Activated B cell treated with CpG ODN at 0.5 μM for 24 hours (primary cell): ENCODE results near the gene CARTPT. TPM values are rescaled to one million over a fixed set of nuclear protein-coding genes. Genes with fewer than 3 reads are reported as not detected.

Experiments
- ATAC-seq: fragments of 200-7000 bp; cut with Tn5 transposase; one replicate; pipeline ENCODE4 v1.10.0; 2021; ENCODE audit warnings: low read depth, mild to moderate bottlenecking, moderate library complexity
- CTCF ChIA-PET: fragments of 350-600 bp; sonication (Branson Sonifier 250); formaldehyde crosslinking; loops from one replicate; lab custom pipeline; 2021; ENCODE audit warnings: antibody characterized with exemption; lab: Charles Lee
- POLR2A ChIA-PET: fragments of 350-600 bp; sonication (Branson Sonifier 250); formaldehyde crosslinking; loops from one replicate; lab custom pipeline; 2021; ENCODE audit warnings: antibody characterized with exemption; lab: Charles Lee
- DNase-seq: peaks from one replicate; pipeline ENCODE4 v3.0.0; 2022
- H3K27ac Mint-ChIP-seq: one replicate; pipeline ENCODE4 v1.8.0; 2020; ENCODE audit warnings: mixed read lengths
- H3K27me3 Mint-ChIP-seq: one replicate; pipeline ENCODE4 v1.8.0; 2021; ENCODE audit warnings: mixed read lengths
- H3K36me3 Mint-ChIP-seq: one replicate; pipeline ENCODE4 v1.8.0; 2021; ENCODE audit warnings: low read depth, mixed read lengths
- H3K4me1 Mint-ChIP-seq: one replicate; pipeline ENCODE4 v1.8.0; 2021; ENCODE audit warnings: mixed read lengths
- H3K4me3 Mint-ChIP-seq: one replicate; pipeline ENCODE4 v1.8.0; 2020; ENCODE audit warnings: mild to moderate bottlenecking, mixed read lengths
- H3K9me3 Mint-ChIP-seq: one replicate; pipeline ENCODE4 v1.8.0; 2020; ENCODE audit warnings: mixed read lengths
- intact Hi-C: fragments of 100-400 bp; cut with micrococcal nuclease; formaldehyde crosslinking; loops from one replicate; pipeline ENCODE4 v1.15.1; 2024
- total RNA-seq: library from RNA; stranded (reverse); gene quantifications from 2 replicates; pipeline ENCODE4 v1.2.3, GENCODE V29; 2022
- TF ChIP-seq, protein P1 (sequence below): fragments of 200-600 bp; IDR thresholded peaks from one replicate; pipeline ENCODE4 v1.8.0; 2022; ENCODE audit warnings: antibody characterized with exemption, mild to moderate bottlenecking

The CARTPT gene
- total RNA-seq, result not detected in 2 replicates

DNA sequence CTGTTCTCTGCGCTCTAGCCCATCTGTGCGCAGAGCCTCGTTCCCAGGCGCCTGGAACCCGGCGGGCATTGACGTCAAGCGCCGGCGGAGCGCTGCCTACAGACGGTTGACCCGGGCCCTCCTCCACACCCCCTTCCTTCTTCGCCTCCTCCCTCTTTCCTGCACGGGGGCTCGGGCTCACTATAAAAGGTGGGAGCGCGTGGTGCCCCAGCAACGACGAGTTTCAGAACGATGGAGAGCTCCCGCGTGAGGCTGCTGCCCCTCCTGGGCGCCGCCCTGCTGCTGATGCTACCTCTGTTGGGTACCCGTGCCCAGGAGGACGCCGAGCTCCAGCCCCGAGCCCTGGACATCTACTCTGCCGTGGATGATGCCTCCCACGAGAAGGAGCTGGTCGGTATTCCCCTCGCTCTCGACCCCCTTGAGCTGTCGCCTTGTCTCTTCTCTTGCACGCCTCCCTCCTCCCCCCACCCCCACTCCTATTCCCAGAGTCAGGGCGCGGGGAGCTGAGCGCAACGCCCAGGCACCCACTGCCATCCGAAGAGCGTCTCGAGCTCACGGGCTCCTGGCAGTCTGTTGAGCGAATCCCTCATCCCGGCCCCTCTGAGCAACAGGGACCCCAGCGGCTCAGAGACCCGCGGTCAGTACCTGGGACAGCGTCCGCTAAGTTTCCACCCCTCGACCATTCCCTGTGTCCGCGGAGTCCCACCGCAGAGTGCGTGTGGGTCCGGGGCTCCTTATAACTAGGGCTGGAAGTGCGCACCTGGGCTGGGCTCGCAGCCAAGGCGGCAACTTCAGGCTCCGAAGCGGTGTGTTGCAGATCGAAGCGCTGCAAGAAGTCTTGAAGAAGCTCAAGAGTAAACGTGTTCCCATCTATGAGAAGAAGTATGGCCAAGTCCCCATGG, at the start of gene CARTPT:
Gene CARTPT (plus strand): TSS at position 213 of the 902 bp plus-strand sequence. CDS start 19 bp downstream, at position 232.
- intact Hi-C loops, result no loop called here
- TF ChIP-seq, protein P1, sequence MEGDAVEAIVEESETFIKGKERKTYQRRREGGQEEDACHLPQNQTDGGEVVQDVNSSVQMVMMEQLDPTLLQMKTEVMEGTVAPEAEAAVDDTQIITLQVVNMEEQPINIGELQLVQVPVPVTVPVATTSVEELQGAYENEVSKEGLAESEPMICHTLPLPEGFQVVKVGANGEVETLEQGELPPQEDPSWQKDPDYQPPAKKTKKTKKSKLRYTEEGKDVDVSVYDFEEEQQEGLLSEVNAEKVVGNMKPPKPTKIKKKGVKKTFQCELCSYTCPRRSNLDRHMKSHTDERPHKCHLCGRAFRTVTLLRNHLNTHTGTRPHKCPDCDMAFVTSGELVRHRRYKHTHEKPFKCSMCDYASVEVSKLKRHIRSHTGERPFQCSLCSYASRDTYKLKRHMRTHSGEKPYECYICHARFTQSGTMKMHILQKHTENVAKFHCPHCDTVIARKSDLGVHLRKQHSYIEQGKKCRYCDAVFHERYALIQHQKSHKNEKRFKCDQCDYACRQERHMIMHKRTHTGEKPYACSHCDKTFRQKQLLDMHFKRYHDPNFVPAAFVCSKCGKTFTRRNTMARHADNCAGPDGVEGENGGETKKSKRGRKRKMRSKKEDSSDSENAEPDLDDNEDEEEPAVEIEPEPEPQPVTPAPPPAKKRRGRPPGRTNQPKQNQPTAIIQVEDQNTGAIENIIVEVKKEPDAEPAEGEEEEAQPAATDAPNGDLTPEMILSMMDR, result no peak
- H3K36me3 Mint-ChIP-seq, result no peaks in the 10 kb centered on the region
- no peak within 1 kb of the TSS for H3K27ac Mint-ChIP-seq
- ChIA-PET CTCF (no interaction called here), POLR2A (no interaction called here)
- DNase-seq, result no peak
- H3K27me3 Mint-ChIP-seq, result peaks cover 59% of the 10 kb centered on the region
- ATAC-seq, result no peak
- H3K4me1 Mint-ChIP-seq, result no peaks in the 10 kb centered on the region
- no peaks in the 10 kb centered on the region for H3K9me3 Mint-ChIP-seq
- no peak within 1 kb of the TSS for H3K4me3 Mint-ChIP-seq

DNA sequence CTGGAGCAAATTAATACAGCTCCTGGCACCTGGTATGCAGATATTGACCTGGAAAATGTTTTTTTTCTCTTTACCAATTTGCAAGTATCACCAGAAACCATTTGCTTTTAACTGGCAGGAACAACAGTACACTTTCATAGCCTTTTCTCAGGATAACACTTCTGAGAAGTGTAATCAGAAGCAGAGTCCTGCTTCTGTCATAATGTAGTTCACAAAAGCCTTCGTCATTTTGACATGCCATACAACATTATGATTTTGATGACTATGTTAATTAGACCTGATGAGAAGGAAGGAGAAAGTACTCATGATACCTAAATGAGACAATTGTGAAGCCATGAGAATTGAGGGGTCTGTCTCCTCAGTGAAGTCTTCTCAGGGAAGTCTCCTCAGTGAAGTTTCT, 41.1 kb upstream of the CARTPT start:
- no peaks in the 10 kb centered on the region for H3K4me1 Mint-ChIP-seq
- ATAC-seq, result no peak
- H3K27ac Mint-ChIP-seq, result no peak overlapping the region
- H3K4me3 Mint-ChIP-seq, result no peak overlapping the region
- intact Hi-C loops, result no loop called here
- TF ChIP-seq, protein P1, result no peak
- CTCF ChIA-PET, result no interaction called here
- no peaks in the 10 kb centered on the region for H3K36me3 Mint-ChIP-seq
- H3K9me3 Mint-ChIP-seq, result no peaks in the 10 kb centered on the region
- POLR2A ChIA-PET, result no interaction called here
- no peak for DNase-seq
- H3K27me3 Mint-ChIP-seq, result peaks cover 41% of the 10 kb centered on the region

DNA sequence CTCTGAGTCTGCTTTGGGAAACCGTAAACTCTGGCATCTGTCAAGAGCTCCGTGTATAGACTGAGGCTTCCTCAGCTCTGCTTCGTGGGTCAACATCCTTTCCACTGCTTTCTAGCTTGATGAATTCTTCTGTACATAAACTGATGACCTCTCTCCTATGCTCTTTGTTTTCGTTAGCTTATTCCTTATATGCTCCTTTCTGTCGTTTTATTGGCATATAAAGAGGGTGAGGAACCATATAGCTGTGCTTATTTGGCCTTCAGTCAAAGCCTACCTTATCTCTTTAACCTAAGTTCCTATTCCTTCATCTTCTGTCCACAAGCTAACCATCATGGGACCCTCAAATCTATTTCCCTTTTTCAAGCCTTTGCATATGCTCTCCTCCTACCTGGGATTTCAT, 39.4 kb upstream of the CARTPT start:
- H3K27ac Mint-ChIP-seq, result no peak overlapping the region
- ATAC-seq (no peak), DNase-seq (no peak)
- TF ChIP-seq, protein P1, result no peak
- intact Hi-C loops, result no loop called here
- ChIA-PET POLR2A (no interaction called here), CTCF (no interaction called here)
- no peaks in the 10 kb centered on the region for H3K36me3 Mint-ChIP-seq
- H3K4me1 Mint-ChIP-seq, result no peaks in the 10 kb centered on the region
- peaks cover 3% of the 10 kb centered on the region for H3K9me3 Mint-ChIP-seq
- H3K4me3 Mint-ChIP-seq, result no peak overlapping the region
- peaks cover 39% of the 10 kb centered on the region for H3K27me3 Mint-ChIP-seq

DNA sequence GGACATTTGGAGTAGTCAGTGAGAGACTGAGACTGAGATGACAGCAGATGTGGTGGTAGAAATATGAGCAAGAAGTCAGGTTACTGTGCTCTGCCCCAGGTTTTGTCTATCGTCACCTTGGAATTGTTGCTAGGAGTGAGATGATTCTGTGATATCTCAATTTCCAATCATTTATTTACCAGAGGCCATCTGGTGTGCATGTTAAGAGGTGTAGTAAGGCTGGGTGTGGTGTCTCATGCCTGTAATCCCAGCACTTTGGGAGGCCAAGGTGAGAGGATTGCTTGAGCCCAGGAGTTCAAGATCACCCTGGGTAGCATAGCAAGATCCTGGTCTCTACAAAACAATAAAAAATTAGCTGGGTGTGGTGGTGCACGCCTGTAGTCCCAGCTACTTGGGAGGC, 38.6 kb upstream of the CARTPT start:
- ATAC-seq (no peak), DNase-seq (no peak)
- Mint-ChIP-seq H3K27me3 (peaks cover 39% of the 10 kb centered on the region), H3K4me1 (no peaks in the 10 kb centered on the region), H3K4me3 (no peak overlapping the region), H3K27ac (no peak overlapping the region), H3K9me3 (peaks cover 11% of the 10 kb centered on the region), H3K36me3 (no peaks in the 10 kb centered on the region)
- POLR2A ChIA-PET, result no interaction called here
- CTCF ChIA-PET, result no interaction called here
- TF ChIP-seq, protein P1, result no peak
- intact Hi-C loops, result no loop called here

DNA sequence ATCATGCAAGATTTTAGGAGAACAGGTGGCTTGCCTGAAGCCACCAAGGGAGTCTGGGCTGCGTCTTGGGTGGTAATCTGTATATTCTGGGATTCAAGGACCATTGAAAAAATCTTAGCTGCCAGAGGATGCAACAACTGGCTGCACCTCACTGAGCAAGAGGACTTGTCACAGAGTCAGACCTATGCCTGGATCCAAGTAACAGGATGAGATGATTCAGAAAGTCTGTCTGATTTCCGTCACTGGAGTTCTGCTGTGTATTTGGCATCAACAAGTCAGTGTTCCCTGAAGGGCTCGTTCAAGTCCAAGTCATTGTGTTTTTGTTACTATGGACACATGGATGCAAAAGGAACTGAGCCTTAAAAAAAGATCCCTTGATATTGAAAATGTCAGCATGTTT, 37.8 kb upstream of the CARTPT start:
- POLR2A ChIA-PET, result no interaction called here
- ATAC-seq (no peak), DNase-seq (no peak)
- intact Hi-C loops, result no loop called here
- Mint-ChIP-seq H3K27ac (no peak overlapping the region), H3K4me3 (no peak overlapping the region), H3K9me3 (peaks cover 18% of the 10 kb centered on the region), H3K36me3 (no peaks in the 10 kb centered on the region), H3K27me3 (peaks cover 34% of the 10 kb centered on the region), H3K4me1 (no peaks in the 10 kb centered on the region)
- TF ChIP-seq, protein P1, result no peak
- CTCF ChIA-PET, result no interaction called here
